Right renal pelvis (tissue), 4 donors: Measurements from ENCODE around the gene NLRC5. TPM values are rescaled to one million over a fixed set of nuclear protein-coding genes. Genes with fewer than 3 reads are reported as not detected.

Source experiments
- DNase-seq, 4 donors: peaks; one replicate each; pipeline ENCODE4 v3.0.0-alpha.2; 2013; ENCODE audit warnings: low read depth in 4 of 4, low spot score in 3 of 4, missing footprints in 1 of 4
- polyA plus RNA-seq, 4 donors: library from polyadenylated mRNA; unstranded; fragments of 120-200 nt; gene quantifications; one replicate each; pipeline ENCODE4 v1.2.1, GENCODE V29; 2013; ENCODE audit not compliant: insufficient read length in 4 of 4

The NLRC5 gene
- polyA plus RNA-seq: 1 to 10 TPM; 2.1 to 3.3 (median 2.3) TPM

GRCh38 chr16:56988948-56989945, at the start of gene NLRC5:
NLRC5 (plus strand) TSS chr16:56989557; CDS start chr16:57020713, 31,156 bp downstream.
- DNase-seq: peak; percentile 51 to 59 (median 52)

GRCh38 chr16:56939801-56940200, 49.6 kb upstream of the NLRC5 start:
- DNase-seq: no peak

GRCh38 chr16:56941092-56941491, 48.3 kb upstream of the NLRC5 start:
- DNase-seq: no peak

GRCh38 chr16:56941856-56942331, 47.5 kb upstream of the NLRC5 start:
- DNase-seq: no peak

- no peak for DNase-seq
Measured at GRCh38 chr16:56943761-56944375, 45.5 kb upstream of the NLRC5 start.

GRCh38 chr16:56944954-56945839, 44.2 kb upstream of the NLRC5 start:
- no peak for DNase-seq

GRCh38 chr16:56945847-56946527, 43.4 kb upstream of the NLRC5 start:
- DNase-seq: no peak

GRCh38 chr16:56946767-56947603, 42.4 kb upstream of the NLRC5 start:
- no peak for DNase-seq

- no peak for DNase-seq
Measured at GRCh38 chr16:56947604-56947995, 41.8 kb upstream of the NLRC5 start.

GRCh38 chr16:56948234-56948633, 41.1 kb upstream of the NLRC5 start:
- no peak for DNase-seq

- no peak for DNase-seq
Measured at GRCh38 chr16:56950051-56950450, 39.3 kb upstream of the NLRC5 start.

GRCh38 chr16:56950455-56950854, 38.9 kb upstream of the NLRC5 start:
- no peak for DNase-seq

GRCh38 chr16:56950881-56951771, 38.2 kb upstream of the NLRC5 start:
- no peak for DNase-seq

- DNase-seq: no peak
Measured at GRCh38 chr16:56953006-56953405, 36.4 kb upstream of the NLRC5 start.

GRCh38 chr16:56956076-56956475, 33.3 kb upstream of the NLRC5 start:
- DNase-seq: no peak

- DNase-seq: no peak
Measured at GRCh38 chr16:56956756-56957155, 32.6 kb upstream of the NLRC5 start.

GRCh38 chr16:56960681-56961281, 28.6 kb upstream of the NLRC5 start:
- no peak for DNase-seq

- no peak for DNase-seq
Measured at GRCh38 chr16:56961386-56961785, 28.0 kb upstream of the NLRC5 start.
